PC-9 (cell line): ENCODE measurements around the gene DCAF6. TPM values are rescaled to one million over a fixed set of nuclear protein-coding genes. Genes with fewer than 3 reads are reported as not detected.

Experiments used
- BruUV-seq: library from RNA; stranded (reverse); fragments of 400-500 nt; replicated peaks from 2 replicates; lab custom pipeline; 2021; lab: Mats Ljungman, UMichigan
- CTCF ChIA-PET: fragments of 300-600 bp; sonication (Branson Sonifier 250); formaldehyde crosslinking; loops from one replicate; lab custom pipeline; 2022; ENCODE audit warnings: antibody characterized with exemption; lab: Charles Lee
- POLR2A ChIA-PET: fragments of 300-600 bp; sonication (Branson Sonifier 250); formaldehyde crosslinking; loops from one replicate; lab custom pipeline; 2022; ENCODE audit warnings: antibody characterized with exemption; ENCODE audit not compliant: unreplicated experiment; lab: Charles Lee
- DNase-seq, 2 experiments: peaks; one replicate each; pipeline versions ENCODE4 v3.0.0 to v3.0.0-alpha.2; 2015 to 2022; ENCODE audit warnings: mixed read lengths in 1 of 2
- H2AFZ ChIP-seq: fragments of 200-600 bp; sonication (generic); 2 replicates; pipeline ENCODE4 v1.8.1; 2017; ENCODE audit warnings: antibody characterized with exemption
- H3F3A ChIP-seq: fragments of 200-600 bp; sonication (generic); 2 replicates; pipeline ENCODE4 v1.8.1; 2017; ENCODE audit warnings: antibody characterized with exemption, mild to moderate bottlenecking, low read depth; ENCODE audit not compliant: insufficient read depth
- H3K27ac ChIP-seq: fragments of 200-600 bp; sonication (generic); 2 replicates; pipeline ENCODE4 v1.6.1; 2016; ENCODE audit warnings: mixed run types
- H3K27me3 ChIP-seq: fragments of 200-600 bp; sonication (generic); 2 replicates; pipeline ENCODE4 v1.6.1; 2016; ENCODE audit warnings: low read depth, mixed run types; ENCODE audit not compliant: insufficient read depth
- H3K36me3 ChIP-seq: fragments of 200-600 bp; sonication (generic); 2 replicates; pipeline ENCODE4 v1.6.1; 2016; ENCODE audit warnings: low read depth, mixed run types
- H3K4me1 ChIP-seq: fragments of 200-600 bp; sonication (generic); replicated peaks from 2 replicates; pipeline ENCODE4 v1.6.1; 2016; ENCODE audit warnings: mixed run types; ENCODE audit not compliant: insufficient read depth
- H3K4me2 ChIP-seq: fragments of 200-600 bp; sonication (generic); 2 replicates; pipeline ENCODE4 v1.6.1; 2017; ENCODE audit warnings: mixed run types
- H3K4me3 ChIP-seq: fragments of 200-600 bp; sonication (generic); 2 replicates; pipeline ENCODE4 v1.6.1; 2016; ENCODE audit warnings: mixed run types
- H3K79me2 ChIP-seq: fragments of 200-600 bp; sonication (generic); 2 replicates; pipeline ENCODE4 v1.6.1; 2017; ENCODE audit warnings: low read depth, mixed run types
- H3K9me2 ChIP-seq: fragments of 200-600 bp; sonication (generic); 2 replicates; pipeline ENCODE4 v1.8.1; 2017; ENCODE audit warnings: mild to moderate bottlenecking; ENCODE audit not compliant: insufficient read depth
- H3K9me3 ChIP-seq: fragments of 200-600 bp; sonication (generic); 2 replicates; pipeline ENCODE4 v1.8.1; 2016; ENCODE audit warnings: low read depth; ENCODE audit not compliant: insufficient read depth
- H4K20me1 ChIP-seq: fragments of 200-600 bp; sonication (generic); 2 replicates; pipeline ENCODE4 v1.8.1; 2017; ENCODE audit not compliant: insufficient read depth
- EZH2 ChIP-seq: fragments of 200-600 bp; sonication (generic); IDR thresholded peaks from 2 replicates; pipeline ENCODE4 v1.8.0; 2017; ENCODE audit warnings: antibody characterized with exemption, low read depth
- intact Hi-C: fragments of 100-400 bp; cut with micrococcal nuclease; formaldehyde crosslinking; loops from one replicate; pipeline ENCODE4 v1.10.0; 2022; ENCODE audit not compliant: unreplicated experiment
- total RNA-seq: library from RNA; stranded (reverse); gene quantifications from 2 replicates; pipeline ENCODE4 v1.2.3, GENCODE V29; 2021
- TF ChIP-seq, protein P1 (sequence below): fragments of 200-600 bp; sonication (generic); conservative IDR thresholded peaks from 2 replicates; pipeline ENCODE4 v1.6.1; 2017; ENCODE audit warnings: mixed run types, antibody characterized with exemption, mild to moderate bottlenecking, moderate library complexity

DCAF6 gene
- total RNA-seq, 1 experiment from 2014 or later = 77.4 TPM

DNA sequence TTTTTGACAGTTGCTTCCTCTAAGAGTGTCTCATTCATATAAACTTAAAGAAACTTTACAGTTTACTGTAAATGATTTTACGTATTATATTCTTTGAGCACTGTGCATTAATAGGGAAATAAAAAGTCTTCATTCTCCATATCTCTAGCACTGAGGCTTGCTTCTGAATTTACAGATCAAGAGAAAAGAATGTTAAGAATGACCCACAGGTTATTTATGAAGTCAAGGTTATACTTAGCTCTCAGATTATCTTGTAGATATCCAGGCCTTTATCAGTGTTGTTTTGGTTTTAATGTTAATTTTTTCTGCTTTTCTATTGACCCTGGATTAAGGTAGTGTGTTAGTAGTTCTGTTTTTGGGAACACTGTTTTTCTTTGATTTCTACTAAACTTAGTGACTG is 108.8 kb downstream of the DCAF6 start:
- H3K27me3 ChIP-seq = no peaks in the 10 kb centered on the region
- no peaks in the 10 kb centered on the region for H3K79me2 ChIP-seq
- H3K4me3 ChIP-seq = no peak overlapping the region
- intact Hi-C loops = no loop called here
- H3K27ac ChIP-seq = no peak overlapping the region
- POLR2A ChIA-PET = no interaction called here
- CTCF ChIA-PET = no interaction called here
- no peaks in the 10 kb centered on the region for H3K9me3 ChIP-seq
- H4K20me1 ChIP-seq = no peaks in the 10 kb centered on the region
- H3K4me1 ChIP-seq = no peaks in the 10 kb centered on the region
- 0 out of 2 replicates have a peak, but pooled peaks cover 3% of the 10 kb centered on the region for H3F3A ChIP-seq
- BruUV-seq = no TSS peak
- H3K36me3 ChIP-seq = peaks cover 19% of the 10 kb centered on the region
- no peaks in the 10 kb centered on the region for H3K9me2 ChIP-seq
- TF ChIP-seq, protein P1, sequence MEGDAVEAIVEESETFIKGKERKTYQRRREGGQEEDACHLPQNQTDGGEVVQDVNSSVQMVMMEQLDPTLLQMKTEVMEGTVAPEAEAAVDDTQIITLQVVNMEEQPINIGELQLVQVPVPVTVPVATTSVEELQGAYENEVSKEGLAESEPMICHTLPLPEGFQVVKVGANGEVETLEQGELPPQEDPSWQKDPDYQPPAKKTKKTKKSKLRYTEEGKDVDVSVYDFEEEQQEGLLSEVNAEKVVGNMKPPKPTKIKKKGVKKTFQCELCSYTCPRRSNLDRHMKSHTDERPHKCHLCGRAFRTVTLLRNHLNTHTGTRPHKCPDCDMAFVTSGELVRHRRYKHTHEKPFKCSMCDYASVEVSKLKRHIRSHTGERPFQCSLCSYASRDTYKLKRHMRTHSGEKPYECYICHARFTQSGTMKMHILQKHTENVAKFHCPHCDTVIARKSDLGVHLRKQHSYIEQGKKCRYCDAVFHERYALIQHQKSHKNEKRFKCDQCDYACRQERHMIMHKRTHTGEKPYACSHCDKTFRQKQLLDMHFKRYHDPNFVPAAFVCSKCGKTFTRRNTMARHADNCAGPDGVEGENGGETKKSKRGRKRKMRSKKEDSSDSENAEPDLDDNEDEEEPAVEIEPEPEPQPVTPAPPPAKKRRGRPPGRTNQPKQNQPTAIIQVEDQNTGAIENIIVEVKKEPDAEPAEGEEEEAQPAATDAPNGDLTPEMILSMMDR = no peak
- TF ChIP-seq EZH2 = no peak
- H3K4me2 ChIP-seq = no peak overlapping the region
- H2AFZ ChIP-seq = no peak overlapping the region
- DNase-seq = no peak

DNA sequence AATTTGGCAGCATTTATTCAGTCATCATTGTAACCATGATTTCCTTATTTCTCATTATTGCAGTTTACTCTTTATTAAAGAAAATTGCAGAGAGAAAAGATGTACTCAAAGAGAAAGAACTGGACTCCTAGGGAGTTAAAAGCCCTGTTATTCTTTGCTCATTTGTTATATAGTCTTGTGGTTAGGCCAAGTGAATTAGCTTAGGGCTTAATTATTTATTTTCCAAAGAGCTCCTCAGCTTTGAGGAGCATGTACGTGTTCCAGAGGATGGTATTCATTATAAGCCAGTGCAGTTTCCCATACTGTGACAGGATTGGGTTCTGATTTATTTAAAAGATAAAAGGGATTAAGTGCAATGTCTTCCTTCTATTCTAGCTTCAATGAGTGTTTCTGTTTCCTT is 113.8 kb downstream of the DCAF6 start:
- DNase-seq = no peak
- CTCF ChIA-PET = no interaction called here
- Histone ChIP-seq H3K4me1 (no peaks in the 10 kb centered on the region), H3K79me2 (no peaks in the 10 kb centered on the region), H3K4me2 (no peak overlapping the region), H3F3A (no peaks in the 10 kb centered on the region; the same call in 1 of the 2 replicates), H4K20me1 (no peaks in the 10 kb centered on the region), H3K4me3 (no peak overlapping the region), H3K36me3 (peaks cover 8% of the 10 kb centered on the region; the same call in 1 of the 2 replicates), H3K27me3 (no peaks in the 10 kb centered on the region), H2AFZ (no peak overlapping the region), H3K9me3 (no peaks in the 10 kb centered on the region), H3K9me2 (no peaks in the 10 kb centered on the region), H3K27ac (no peak overlapping the region)
- BruUV-seq = no TSS peak
- POLR2A ChIA-PET = no interaction called here
- TF ChIP-seq, protein P1 = no peak
- no peak for TF ChIP-seq EZH2
- intact Hi-C loops = no loop called here

DNA sequence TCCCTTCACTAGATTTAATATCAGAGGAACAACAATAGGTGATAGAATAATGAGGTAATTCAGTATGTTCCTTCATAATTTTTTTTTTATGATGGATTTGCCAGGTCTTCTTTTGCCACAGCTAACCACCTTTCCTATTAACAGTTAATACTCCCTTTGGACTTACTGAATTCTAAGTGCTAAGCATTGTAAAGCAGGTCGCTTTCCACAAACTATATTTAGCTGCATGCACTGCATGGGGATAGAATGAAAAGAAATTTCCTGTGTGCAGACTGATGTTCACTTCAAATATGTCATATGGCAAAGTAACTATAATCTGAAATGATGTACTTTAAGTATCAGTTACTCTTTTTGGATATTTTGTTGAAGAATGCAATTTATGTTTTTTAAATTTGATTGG is 114.4 kb downstream of the DCAF6 start:
- Histone ChIP-seq H3K4me1 (no peaks in the 10 kb centered on the region), H3F3A (no peaks in the 10 kb centered on the region; the same call in 1 of the 2 replicates), H3K4me2 (no peak overlapping the region), H3K9me3 (no peaks in the 10 kb centered on the region), H4K20me1 (no peaks in the 10 kb centered on the region), H3K27me3 (no peaks in the 10 kb centered on the region), H3K27ac (no peak overlapping the region), H3K4me3 (no peak overlapping the region), H2AFZ (no peak overlapping the region), H3K9me2 (no peaks in the 10 kb centered on the region), H3K79me2 (no peaks in the 10 kb centered on the region), H3K36me3 (0 out of 2 replicates have a peak, but pooled peaks cover 4% of the 10 kb centered on the region)
- BruUV-seq = no TSS peak
- DNase-seq = no peak
- ChIA-PET POLR2A (no interaction called here), CTCF (no interaction called here)
- TF ChIP-seq EZH2 = no peak
- TF ChIP-seq, protein P1 = no peak
- intact Hi-C loops = no loop called here
